Measurements from ENCODE around the gene MVB12B. TPM values are rescaled to one million over a fixed set of nuclear protein-coding genes. Genes with fewer than 3 reads are reported as not detected.

The MVB12B gene
- total RNA-seq, 2 experiments from 2014 or later: 14.3 to 15.3 TPM

GRCh38 chr9:126295082-126295477 is 31.5 kb upstream of the MVB12B start:
- H3K4me3 ChIP-seq (ENCODE audit: low read length): no peak overlapping the region
- intact Hi-C loops (cut with DNase I, micrococcal nuclease): no loop called here
- ATAC-seq (ENCODE audit: poor library complexity) (no peak), DNase-seq (no peak)
- POLR2A ChIA-PET: no interaction called here
- H3K9me3 Mint-ChIP-seq: no peaks in the 10 kb centered on the region
- peaks cover 0 to 7% of the 10 kb centered on the region in 2 experiments for H3K9me3 ChIP-seq (ENCODE audit: control insufficient read depth in 1 of 2, insufficient read depth in 1 of 2, low read length in 2 of 2)
- no peaks in the 10 kb centered on the region for H3K36me3 Mint-ChIP-seq (ENCODE audit: low read depth)
- no peak overlapping the region for H3K4me3 Mint-ChIP-seq
- CTCF ChIA-PET: no interaction called here
- no peaks in the 10 kb centered on the region for H3K4me1 Mint-ChIP-seq (ENCODE audit: low read depth)
- peaks cover 12% of the 10 kb centered on the region for H3K27me3 Mint-ChIP-seq
- peaks cover 0 to 2% of the 10 kb centered on the region in 2 experiments for H3K27me3 ChIP-seq (ENCODE audit: control insufficient read depth in 1 of 2, insufficient read depth in 2 of 2, low read length in 2 of 2)
- TF ChIP-seq CTCF (IDR thresholded peaks at IDR 0.05): no peak
- H3K27ac Mint-ChIP-seq: no peak overlapping the region
- H3K27ac ChIP-seq (ENCODE audit: low read depth in 1 of 2, low read length in 2 of 2): no peak overlapping the region
- no peaks in the 10 kb centered on the region for H3K36me3 ChIP-seq (ENCODE audit: insufficient read depth, low read length)
- H3K4me1 ChIP-seq (ENCODE audit: insufficient read depth, low read length): no peaks in the 10 kb centered on the region

- Mint-ChIP-seq H3K4me1 (ENCODE audit: low read depth) (no peaks in the 10 kb centered on the region), H3K27me3 (peaks cover 12% of the 10 kb centered on the region), H3K4me3 (no peak overlapping the region), H3K9me3 (no peaks in the 10 kb centered on the region), H3K36me3 (ENCODE audit: low read depth) (no peaks in the 10 kb centered on the region), H3K27ac (no peak overlapping the region)
- H3K36me3 ChIP-seq (ENCODE audit: insufficient read depth, low read length): no peaks in the 10 kb centered on the region
- ATAC-seq (ENCODE audit: poor library complexity) (no peak), DNase-seq (no peak)
- ChIA-PET POLR2A (no interaction called here), CTCF (no interaction called here)
- intact Hi-C loops (cut with DNase I, micrococcal nuclease): no loop called here
- peaks cover 0 to 7% of the 10 kb centered on the region in 2 experiments for H3K9me3 ChIP-seq (ENCODE audit: control insufficient read depth in 1 of 2, insufficient read depth in 1 of 2, low read length in 2 of 2)
- no peaks in the 10 kb centered on the region for H3K4me1 ChIP-seq (ENCODE audit: insufficient read depth, low read length)
- TF ChIP-seq CTCF (IDR thresholded peaks at IDR 0.05): no peak
- no peak overlapping the region for H3K4me3 ChIP-seq (ENCODE audit: low read length)
- H3K27ac ChIP-seq (ENCODE audit: low read depth in 1 of 2, low read length in 2 of 2): no peak overlapping the region
- H3K27me3 ChIP-seq (ENCODE audit: control insufficient read depth in 1 of 2, insufficient read depth in 2 of 2, low read length in 2 of 2): peaks cover 0 to 2% of the 10 kb centered on the region in 2 experiments
Measured at GRCh38 chr9:126295516-126295915, 31.1 kb upstream of the MVB12B start.

GRCh38 chr9:126295936-126296600 is 30.6 kb upstream of the MVB12B start:
- H3K27ac ChIP-seq (ENCODE audit: low read depth in 1 of 2, low read length in 2 of 2): no peak overlapping the region
- no peak overlapping the region for H3K4me3 ChIP-seq (ENCODE audit: low read length)
- intact Hi-C loops (cut with DNase I, micrococcal nuclease): no loop called here
- Mint-ChIP-seq H3K27me3 (peaks cover 12% of the 10 kb centered on the region), H3K4me3 (no peak overlapping the region), H3K27ac (no peak overlapping the region), H3K36me3 (ENCODE audit: low read depth) (no peaks in the 10 kb centered on the region), H3K4me1 (ENCODE audit: low read depth) (no peaks in the 10 kb centered on the region), H3K9me3 (no peaks in the 10 kb centered on the region)
- H3K4me1 ChIP-seq (ENCODE audit: insufficient read depth, low read length): no peaks in the 10 kb centered on the region
- H3K9me3 ChIP-seq (ENCODE audit: control insufficient read depth in 1 of 2, insufficient read depth in 1 of 2, low read length in 2 of 2): peaks cover 0 to 7% of the 10 kb centered on the region in 2 experiments
- H3K27me3 ChIP-seq (ENCODE audit: control insufficient read depth in 1 of 2, insufficient read depth in 2 of 2, low read length in 2 of 2): peaks cover 0 to 2% of the 10 kb centered on the region in 2 experiments
- ChIA-PET POLR2A (no interaction called here), CTCF (no interaction called here)
- H3K36me3 ChIP-seq (ENCODE audit: insufficient read depth, low read length): no peaks in the 10 kb centered on the region
- no peak for TF ChIP-seq CTCF (IDR thresholded peaks at IDR 0.05)
- DNase-seq: no peak
- no peak for ATAC-seq (ENCODE audit: poor library complexity)

Data from CD4-positive, alpha-beta T cell (primary cell).